Neural progenitor cell (in vitro differentiated cells): Measurements from ENCODE around the gene SMIM3.

ENCODE experiments used
- EZH2 ChIP-seq: fragments of 200-600 bp; sonication (generic); IDR thresholded peaks from 2 replicates; pipeline ENCODE4 v1.6.1; 2017; ENCODE audit warnings: antibody characterized with exemption, mild to moderate bottlenecking, moderate library complexity
- TF ChIP-seq, protein P1 (sequence below): fragments of 200-600 bp; sonication (generic); IDR thresholded peaks from 2 replicates; pipeline ENCODE4 v1.5.1; 2017; ENCODE audit warnings: antibody characterized with exemption, mild to moderate bottlenecking

DNA sequence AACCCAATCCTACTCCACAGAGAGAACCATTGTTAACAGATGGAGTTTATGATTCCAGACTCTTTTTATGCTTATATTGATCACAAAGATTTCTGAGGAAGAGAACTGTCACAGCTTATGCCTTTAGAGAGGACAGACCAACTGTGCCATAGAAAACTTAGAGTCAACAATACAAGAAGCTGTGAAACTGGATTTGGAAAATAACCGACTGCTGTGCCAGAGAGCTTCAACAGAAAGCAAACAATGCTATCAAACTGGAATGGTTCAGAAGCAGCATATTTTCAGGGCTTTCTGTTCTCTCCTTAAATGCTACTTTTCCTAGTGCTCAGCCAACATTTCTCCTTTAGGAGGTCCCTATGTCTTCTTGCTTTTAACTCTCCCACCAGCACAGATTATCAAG is 24.7 kb upstream of the SMIM3 start:
- TF ChIP-seq, protein P1, sequence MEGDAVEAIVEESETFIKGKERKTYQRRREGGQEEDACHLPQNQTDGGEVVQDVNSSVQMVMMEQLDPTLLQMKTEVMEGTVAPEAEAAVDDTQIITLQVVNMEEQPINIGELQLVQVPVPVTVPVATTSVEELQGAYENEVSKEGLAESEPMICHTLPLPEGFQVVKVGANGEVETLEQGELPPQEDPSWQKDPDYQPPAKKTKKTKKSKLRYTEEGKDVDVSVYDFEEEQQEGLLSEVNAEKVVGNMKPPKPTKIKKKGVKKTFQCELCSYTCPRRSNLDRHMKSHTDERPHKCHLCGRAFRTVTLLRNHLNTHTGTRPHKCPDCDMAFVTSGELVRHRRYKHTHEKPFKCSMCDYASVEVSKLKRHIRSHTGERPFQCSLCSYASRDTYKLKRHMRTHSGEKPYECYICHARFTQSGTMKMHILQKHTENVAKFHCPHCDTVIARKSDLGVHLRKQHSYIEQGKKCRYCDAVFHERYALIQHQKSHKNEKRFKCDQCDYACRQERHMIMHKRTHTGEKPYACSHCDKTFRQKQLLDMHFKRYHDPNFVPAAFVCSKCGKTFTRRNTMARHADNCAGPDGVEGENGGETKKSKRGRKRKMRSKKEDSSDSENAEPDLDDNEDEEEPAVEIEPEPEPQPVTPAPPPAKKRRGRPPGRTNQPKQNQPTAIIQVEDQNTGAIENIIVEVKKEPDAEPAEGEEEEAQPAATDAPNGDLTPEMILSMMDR, result no peak
- no peak for TF ChIP-seq EZH2
